Activated T-helper 17 cell treated with anti-CD3 and anti-CD28 coated beads, Interleukin-2, amount 50 U/mL, for 72 hours (primary cell): ENCODE measurements around the gene TET1. TPM values are rescaled to one million over a fixed set of nuclear protein-coding genes. Genes with fewer than 3 reads are reported as not detected.
A peak's percentile ranks its signal among the peaks of the same experiment; 100 is the strongest.
"Not testable (repeated sequence)": the region's sequence is repeated elsewhere in the genome, so short reads cannot be mapped to it uniquely, and the experiment has no call there.

Experiments
- ATAC-seq: fragments of 150-1000 bp; cut with Tn5 transposase; replicated peaks from 2 replicates; pipeline ENCODE4 v1.10.0; 2021; ENCODE audit warnings: mild to moderate bottlenecking, moderate library complexity
- H3K27ac Mint-ChIP-seq: one replicate; pipeline ENCODE4 v1.8.0; 2022; ENCODE audit warnings: mixed read lengths
- H3K27me3 Mint-ChIP-seq: one replicate; pipeline ENCODE4 v1.8.0; 2022; ENCODE audit warnings: mixed read lengths
- H3K36me3 Mint-ChIP-seq: one replicate; pipeline ENCODE4 v1.8.0; 2022; ENCODE audit warnings: low read depth, mild to moderate bottlenecking, mixed read lengths
- H3K4me1 Mint-ChIP-seq: one replicate; pipeline ENCODE4 v1.8.0; 2022; ENCODE audit warnings: mixed read lengths
- H3K4me3 Mint-ChIP-seq: one replicate; pipeline ENCODE4 v1.8.0; 2022; ENCODE audit warnings: mild to moderate bottlenecking, mixed read lengths
- H3K9me3 Mint-ChIP-seq: one replicate; pipeline ENCODE4 v1.8.0; 2022; ENCODE audit warnings: mixed read lengths
- total RNA-seq, 2 donors: library from RNA; stranded (reverse); gene quantifications; one replicate each; pipeline ENCODE4 v1.2.3, GENCODE V29; 2022

TET1 gene
- total RNA-seq, 2 donors from 2014 or later: 0.86 to 0.87 TPM

GRCh38 chr10:68668231-68668630 is 108.1 kb downstream of the TET1 start:
- H3K27me3 Mint-ChIP-seq: no peaks in the 10 kb centered on the region
- no peaks in the 10 kb centered on the region for H3K9me3 Mint-ChIP-seq
- H3K4me1 Mint-ChIP-seq: no peaks in the 10 kb centered on the region
- H3K27ac Mint-ChIP-seq: peak overlapping the region; percentile 11
- H3K4me3 Mint-ChIP-seq: peak overlapping the region; percentile 5
- peak; percentile 70 for ATAC-seq
- peaks cover 13% of the 10 kb centered on the region for H3K36me3 Mint-ChIP-seq

GRCh38 chr10:68668972-68669371 is 108.8 kb downstream of the TET1 start:
- Mint-ChIP-seq H3K36me3 (peaks cover 13% of the 10 kb centered on the region), H3K4me3 (no peak overlapping the region), H3K27me3 (no peaks in the 10 kb centered on the region), H3K4me1 (no peaks in the 10 kb centered on the region), H3K27ac (peak overlapping the region; percentile 11), H3K9me3 (no peaks in the 10 kb centered on the region)
- no peak for ATAC-seq

- no peaks in the 10 kb centered on the region for H3K27me3 Mint-ChIP-seq
- H3K4me1 Mint-ChIP-seq: peaks cover 5% of the 10 kb centered on the region
- peak overlapping the region; percentile 75 for H3K27ac Mint-ChIP-seq
- H3K4me3 Mint-ChIP-seq: peak overlapping the region; percentile 71
- ATAC-seq: peak; percentile 76
- H3K9me3 Mint-ChIP-seq: no peaks in the 10 kb centered on the region
- peaks cover 13% of the 10 kb centered on the region for H3K36me3 Mint-ChIP-seq
These were observed 124.3 kb downstream of the TET1 start for GRCh38 chr10:68684413-68684812.

GRCh38 chr10:68696018-68696417 is 135.9 kb downstream of the TET1 start:
- H3K9me3 Mint-ChIP-seq: no peaks in the 10 kb centered on the region
- no peaks in the 10 kb centered on the region for H3K27me3 Mint-ChIP-seq
- H3K36me3 Mint-ChIP-seq: peaks cover 7% of the 10 kb centered on the region
- no peak overlapping the region for H3K27ac Mint-ChIP-seq
- ATAC-seq: no peak
- no peak overlapping the region for H3K4me3 Mint-ChIP-seq
- no peaks in the 10 kb centered on the region for H3K4me1 Mint-ChIP-seq

GRCh38 chr10:68697106-68697505 is 137.0 kb downstream of the TET1 start:
- no peaks in the 10 kb centered on the region for H3K4me1 Mint-ChIP-seq
- no peaks in the 10 kb centered on the region for H3K36me3 Mint-ChIP-seq
- no peaks in the 10 kb centered on the region for H3K27me3 Mint-ChIP-seq
- H3K27ac Mint-ChIP-seq: no peak overlapping the region
- no peak for ATAC-seq
- H3K9me3 Mint-ChIP-seq: no peaks in the 10 kb centered on the region
- no peak overlapping the region for H3K4me3 Mint-ChIP-seq

- ATAC-seq: no peak
- Mint-ChIP-seq H3K27ac (no peak overlapping the region), H3K9me3 (no peaks in the 10 kb centered on the region), H3K27me3 (no peaks in the 10 kb centered on the region), H3K36me3 (no peaks in the 10 kb centered on the region), H3K4me3 (no peak overlapping the region), H3K4me1 (no peaks in the 10 kb centered on the region)
These were observed 140.1 kb downstream of the TET1 start for GRCh38 chr10:68700197-68700596.

- Mint-ChIP-seq H3K27ac (no peak overlapping the region), H3K27me3 (no peaks in the 10 kb centered on the region), H3K36me3 (no peaks in the 10 kb centered on the region), H3K4me1 (no peaks in the 10 kb centered on the region), H3K9me3 (no peaks in the 10 kb centered on the region), H3K4me3 (no peak overlapping the region)
- no peak for ATAC-seq
These were observed 145.4 kb downstream of the TET1 start for GRCh38 chr10:68705548-68705947.

- not testable (repeated sequence) for H3K4me1 Mint-ChIP-seq, H3K27me3 Mint-ChIP-seq, H3K36me3 Mint-ChIP-seq, ATAC-seq, H3K9me3 Mint-ChIP-seq, H3K27ac Mint-ChIP-seq, H3K4me3 Mint-ChIP-seq
These were observed 148.8 kb downstream of the TET1 start for GRCh38 chr10:68708987-68709386.

GRCh38 chr10:68713065-68713464 is 152.9 kb downstream of the TET1 start:
- H3K4me1 Mint-ChIP-seq, H3K9me3 Mint-ChIP-seq, ATAC-seq, H3K27ac Mint-ChIP-seq, H3K27me3 Mint-ChIP-seq, H3K4me3 Mint-ChIP-seq, H3K36me3 Mint-ChIP-seq: not testable (repeated sequence)

- Mint-ChIP-seq H3K9me3 (no peaks in the 10 kb centered on the region), H3K4me1 (peaks cover 6% of the 10 kb centered on the region), H3K4me3 (no peak overlapping the region), H3K36me3 (peaks cover 14% of the 10 kb centered on the region), H3K27ac (no peak overlapping the region), H3K27me3 (no peaks in the 10 kb centered on the region)
- no peak for ATAC-seq
These were observed 157.3 kb downstream of the TET1 start for GRCh38 chr10:68717435-68717834.

- H3K4me3 Mint-ChIP-seq: peak within 1 kb of the TSS; percentile 82
- peaks cover 7% of the 10 kb centered on the region for H3K4me1 Mint-ChIP-seq
- peak; percentile 99 for ATAC-seq
- peaks cover 47% of the 10 kb centered on the region for H3K36me3 Mint-ChIP-seq
- no peaks in the 10 kb centered on the region for H3K9me3 Mint-ChIP-seq
- H3K27ac Mint-ChIP-seq: peak within 1 kb of the TSS; percentile 94
- no peaks in the 10 kb centered on the region for H3K27me3 Mint-ChIP-seq
These were observed 160.9 kb downstream of the TET1 start, which contains the start of gene CCAR1 for GRCh38 chr10:68720793-68721672. TSS of gene CCAR1 (plus strand) at chr10:68721239. CDS start at chr10:68722505, 1,266 bp downstream.

- H3K36me3 Mint-ChIP-seq: peaks cover 55% of the 10 kb centered on the region
- H3K9me3 Mint-ChIP-seq: no peaks in the 10 kb centered on the region
- peaks cover 7% of the 10 kb centered on the region for H3K4me1 Mint-ChIP-seq
- H3K4me3 Mint-ChIP-seq: peak overlapping the region; percentile 82
- ATAC-seq: no peak
- peak overlapping the region; percentile 94 for H3K27ac Mint-ChIP-seq
- H3K27me3 Mint-ChIP-seq: no peaks in the 10 kb centered on the region
These were observed 161.7 kb downstream of the TET1 start for GRCh38 chr10:68721673-68722335.

- Mint-ChIP-seq H3K36me3 (peaks cover 87% of the 10 kb centered on the region), H3K4me1 (peaks cover 7% of the 10 kb centered on the region), H3K4me3 (no peak overlapping the region), H3K27ac (peak overlapping the region; percentile 37), H3K27me3 (no peaks in the 10 kb centered on the region), H3K9me3 (no peaks in the 10 kb centered on the region)
- ATAC-seq: no peak
These were observed 164.9 kb downstream of the TET1 start for GRCh38 chr10:68725016-68725415.

GRCh38 chr10:68727146-68727545 is 167.0 kb downstream of the TET1 start:
- H3K4me1 Mint-ChIP-seq: peaks cover 9% of the 10 kb centered on the region
- ATAC-seq: no peak
- H3K9me3 Mint-ChIP-seq: no peaks in the 10 kb centered on the region
- H3K27ac Mint-ChIP-seq: no peak overlapping the region
- H3K36me3 Mint-ChIP-seq: peaks cover 97% of the 10 kb centered on the region
- no peak overlapping the region for H3K4me3 Mint-ChIP-seq
- H3K27me3 Mint-ChIP-seq: no peaks in the 10 kb centered on the region

GRCh38 chr10:68732651-68733050 is 172.5 kb downstream of the TET1 start:
- no peak overlapping the region for H3K4me3 Mint-ChIP-seq
- H3K4me1 Mint-ChIP-seq: peaks cover 4% of the 10 kb centered on the region
- no peak overlapping the region for H3K27ac Mint-ChIP-seq
- H3K36me3 Mint-ChIP-seq: peaks cover 100% of the 10 kb centered on the region
- no peaks in the 10 kb centered on the region for H3K27me3 Mint-ChIP-seq
- no peaks in the 10 kb centered on the region for H3K9me3 Mint-ChIP-seq
- ATAC-seq: no peak
